NCI-H187 treated with DMSO at 0.1 percent for 48 hours (cell line): ENCODE measurements around the gene KPTN.

Experiments
- DNase-seq: peaks from one replicate; lab custom pipeline; 2025; lab: John Stamatoyannopoulos, UW

KPTN gene

DNA sequence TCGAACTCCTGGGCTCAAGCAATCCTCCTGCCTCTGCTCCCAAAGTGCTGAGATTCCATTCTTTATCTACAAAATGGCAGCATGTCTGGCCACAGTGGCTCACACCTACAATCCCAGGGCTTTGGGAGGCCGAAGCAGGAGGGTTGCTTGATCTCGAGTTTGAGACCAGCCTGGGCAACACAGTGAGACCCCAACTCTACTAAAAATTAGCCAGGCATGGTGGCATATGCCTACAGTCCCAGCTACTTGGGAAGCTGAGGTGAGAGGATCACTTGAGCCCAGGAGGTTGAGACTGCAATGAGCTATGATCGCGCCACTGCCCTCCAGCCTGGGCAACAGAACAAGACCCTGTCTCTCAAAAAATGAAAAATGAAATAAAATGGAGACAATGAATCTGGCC, 24.7 kb upstream of the KPTN start:
- no peak for DNase-seq

DNA sequence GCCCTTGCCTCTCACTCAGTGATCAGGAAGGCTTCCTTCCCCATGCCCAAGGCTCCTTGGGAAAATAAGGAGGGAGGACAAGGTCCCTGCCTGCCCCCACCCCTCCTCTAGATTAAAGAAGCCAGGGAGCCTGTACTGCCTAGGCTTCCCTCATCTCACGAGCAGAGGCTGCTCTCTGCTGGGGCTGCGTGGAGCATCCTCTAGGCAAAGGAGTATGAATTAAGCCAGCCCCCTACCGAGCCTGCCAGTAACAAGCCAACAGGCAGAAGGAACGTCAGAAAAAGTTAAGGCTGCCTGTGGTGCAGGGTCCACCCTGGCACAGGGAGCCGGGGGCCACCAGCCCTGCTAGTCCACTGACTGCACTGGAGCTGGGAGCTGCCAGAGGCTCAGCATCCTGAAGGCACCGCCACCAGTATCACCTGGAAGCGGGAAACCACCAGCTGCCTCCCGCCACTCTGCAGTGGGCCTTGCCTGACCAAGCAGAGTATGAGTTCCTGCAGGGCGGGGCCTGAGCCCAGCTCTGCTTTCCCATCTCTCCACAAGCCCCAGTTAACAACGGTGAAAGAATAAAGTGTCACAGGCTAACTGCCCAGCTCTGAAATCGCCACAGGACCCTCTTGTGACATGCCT, 24.0 kb upstream of the KPTN start:
- DNase-seq: no peak

DNA sequence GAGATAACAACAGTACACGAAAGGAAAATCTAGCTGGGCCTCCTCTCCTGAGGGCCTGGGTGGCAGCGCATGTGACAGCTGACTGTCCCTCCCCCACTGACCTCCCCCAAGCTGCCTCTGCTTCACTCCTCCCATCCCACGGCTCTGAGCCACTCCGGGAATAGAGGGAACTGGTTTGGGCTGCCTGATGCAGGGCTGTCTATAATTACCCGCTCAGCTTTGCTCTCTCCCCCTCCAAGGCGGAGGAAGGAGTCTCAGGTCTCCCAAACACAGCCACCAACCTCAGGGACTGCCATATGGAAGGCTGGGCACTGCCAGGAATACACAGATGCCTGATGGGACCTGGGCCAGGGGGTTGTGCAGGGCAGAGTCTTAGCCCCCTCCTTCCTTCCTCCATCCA, 23.0 kb upstream of the KPTN start:
- no peak for DNase-seq

DNA sequence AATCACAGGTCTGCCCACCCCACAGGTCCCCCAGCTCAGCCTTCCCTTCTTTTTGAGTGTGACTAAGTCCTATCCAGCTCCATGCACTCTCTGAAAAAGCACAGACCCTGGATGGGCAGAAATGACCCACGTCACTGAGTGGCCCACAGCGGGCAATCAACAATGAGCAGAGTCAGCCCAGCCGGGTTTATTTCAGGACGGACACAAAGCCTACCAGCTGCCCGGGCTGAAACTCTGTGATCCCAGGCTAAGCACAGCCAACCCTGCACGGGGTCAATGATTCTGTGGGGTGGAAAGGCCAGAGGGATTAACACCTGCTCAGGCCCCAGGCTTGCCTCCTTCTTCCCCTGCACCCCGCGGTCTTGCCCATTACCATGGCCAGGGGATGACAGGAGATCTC, 22.4 kb upstream of the KPTN start:
- DNase-seq: no peak

DNA sequence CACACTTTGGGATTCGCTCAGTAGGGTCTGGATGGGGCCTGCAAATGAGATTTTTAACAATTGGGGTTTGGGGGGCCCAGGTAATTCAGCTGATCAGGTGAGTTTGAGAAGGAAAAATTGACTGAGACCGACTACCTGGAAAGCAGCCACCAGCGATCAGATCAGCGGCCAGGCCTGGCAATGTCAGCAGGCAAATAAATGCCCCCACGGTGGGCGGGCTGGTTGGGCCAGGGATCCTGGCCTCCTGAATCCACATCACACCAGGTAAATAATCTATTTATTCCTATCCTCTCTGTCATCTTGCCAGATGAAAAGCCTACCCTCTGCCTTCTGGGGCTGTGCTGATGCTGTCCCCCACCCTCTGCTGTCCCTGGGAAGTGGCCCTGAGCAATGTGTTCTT, 21.5 kb upstream of the KPTN start:
- no peak for DNase-seq

DNA sequence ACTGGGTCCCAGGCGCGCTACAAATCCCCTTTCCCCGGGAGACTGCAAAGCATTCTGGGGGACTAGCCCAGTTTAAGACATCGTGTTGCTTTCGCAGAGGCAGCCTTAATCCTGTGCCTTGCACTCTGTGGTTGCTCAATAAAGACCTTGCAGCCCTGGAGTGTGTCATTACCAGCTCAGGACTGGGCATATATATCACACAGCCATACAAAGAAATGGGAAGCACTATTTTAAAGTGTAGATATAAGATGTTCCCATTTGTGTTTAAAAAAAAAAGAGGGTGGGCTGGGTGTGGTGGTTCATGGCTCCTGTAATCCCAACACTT, 19.8 kb upstream of the KPTN start:
- no peak for DNase-seq

DNA sequence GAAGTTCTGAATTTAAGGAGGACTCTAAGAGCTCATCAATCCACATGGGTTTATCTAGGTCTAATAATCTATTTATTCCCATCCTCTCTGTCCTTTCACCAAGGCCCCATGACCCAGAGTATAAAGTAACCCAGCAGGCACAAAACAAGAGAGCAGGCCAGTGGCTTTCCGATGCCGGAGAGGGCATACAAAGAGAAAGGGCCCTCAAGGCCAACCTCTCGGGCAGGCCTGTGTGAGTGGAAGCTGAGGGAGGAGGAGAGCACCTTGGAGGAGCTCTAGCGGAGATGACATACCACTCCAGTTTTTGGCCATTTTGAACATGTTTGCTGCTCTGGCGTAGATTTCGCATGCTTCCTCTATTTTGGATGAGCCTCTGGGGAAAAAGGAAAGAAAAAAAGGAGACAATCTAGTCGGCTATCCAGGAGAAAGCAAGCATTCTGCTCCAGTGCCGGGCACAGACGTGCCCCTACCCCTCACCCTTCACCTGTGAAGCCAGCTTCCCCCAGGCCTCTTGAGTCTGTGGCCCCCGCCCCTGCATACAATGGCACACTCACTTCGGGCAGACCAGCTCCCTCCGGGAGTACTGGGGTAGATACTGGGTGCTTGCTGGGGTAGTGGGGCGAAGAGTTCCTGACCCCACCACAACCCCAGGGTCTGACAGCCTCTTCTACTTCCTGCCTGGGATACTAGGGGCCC, 19.3 kb upstream of the KPTN start:
- no peak for DNase-seq

DNA sequence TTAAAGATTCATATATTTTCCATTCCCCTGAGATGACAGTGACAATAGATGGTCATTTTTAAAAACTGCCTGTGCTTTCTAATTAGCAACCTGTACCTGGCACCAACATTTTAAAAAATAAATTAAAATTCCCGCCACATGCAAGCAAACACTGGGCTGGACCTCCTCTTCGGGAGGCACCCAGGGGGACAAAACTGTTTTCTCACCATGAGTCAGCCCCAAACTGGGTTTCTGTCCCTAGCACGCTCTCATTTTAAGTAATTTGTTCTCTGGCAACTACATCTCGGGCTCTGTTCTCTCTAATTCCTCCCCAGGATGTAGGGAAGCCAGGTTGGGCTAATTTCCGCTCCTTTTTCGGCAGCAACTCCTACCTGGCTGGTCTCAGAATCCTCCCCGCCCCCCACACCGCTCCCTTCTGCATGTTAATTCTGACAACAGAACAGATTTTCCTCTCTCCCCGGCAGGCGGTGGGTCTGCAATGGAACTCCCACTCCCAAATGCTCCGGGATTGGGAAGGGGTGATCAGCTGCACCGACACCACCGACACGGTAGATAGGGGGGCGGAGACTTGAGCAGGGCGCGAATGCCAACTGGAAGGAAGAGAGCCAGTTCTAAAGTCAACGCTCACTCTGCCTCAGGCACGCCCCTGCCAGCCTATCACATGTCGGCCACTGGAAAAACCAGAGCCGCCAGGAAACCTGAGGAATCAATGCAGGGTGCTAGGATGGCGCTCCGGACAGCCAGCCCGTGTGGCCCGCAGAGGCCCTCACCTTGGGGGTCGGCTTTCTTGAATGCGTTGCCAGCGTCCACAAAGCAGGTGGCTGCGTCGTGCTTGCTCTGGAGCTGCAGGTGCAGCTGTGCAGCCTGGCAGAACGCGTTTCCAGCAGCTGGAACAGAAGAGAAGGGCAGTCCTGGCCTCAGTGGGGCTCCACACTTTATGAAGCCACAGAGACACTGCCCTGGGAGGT, 16.1 kb upstream of the KPTN start:
- no peak for DNase-seq

DNA sequence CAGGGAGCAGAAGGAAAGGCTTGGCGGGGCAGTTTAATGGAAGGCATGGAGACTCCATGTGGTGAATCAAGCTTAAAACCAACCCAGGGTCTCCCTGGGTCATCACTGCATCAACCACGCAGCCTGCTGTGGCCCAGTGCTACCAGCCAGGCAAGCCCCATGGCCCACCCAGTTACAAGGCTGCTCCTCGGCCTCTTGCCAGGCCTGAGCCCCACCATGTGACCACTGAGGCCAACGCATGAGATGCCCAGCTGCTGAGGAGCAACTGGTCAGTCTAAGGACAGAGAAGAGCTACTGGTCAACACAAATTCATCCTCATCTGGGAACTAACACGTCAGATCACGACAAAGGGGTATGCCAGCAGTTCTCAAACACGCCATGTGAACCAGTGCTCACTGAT, 15.4 kb upstream of the KPTN start:
- no peak for DNase-seq

DNA sequence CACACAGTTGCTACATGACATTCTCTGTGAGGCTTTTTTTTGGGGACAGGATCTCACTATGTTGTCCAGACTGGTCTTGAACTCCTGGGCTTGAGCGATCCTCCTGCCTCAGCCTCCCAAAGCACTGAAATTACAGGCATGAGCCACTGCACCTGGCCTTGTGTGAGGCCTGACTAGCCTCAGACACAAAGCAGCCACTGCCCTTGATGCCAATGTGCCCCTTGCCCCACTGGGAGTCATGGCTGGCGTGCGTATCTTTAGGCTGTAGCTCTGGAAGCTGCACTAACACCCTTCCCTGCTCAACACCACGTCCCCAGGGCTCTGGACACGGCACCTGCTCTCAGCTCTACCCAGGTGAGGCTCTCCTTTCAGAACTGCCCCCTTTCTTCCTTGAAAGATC, 14.5 kb upstream of the KPTN start:
- no peak for DNase-seq

DNA sequence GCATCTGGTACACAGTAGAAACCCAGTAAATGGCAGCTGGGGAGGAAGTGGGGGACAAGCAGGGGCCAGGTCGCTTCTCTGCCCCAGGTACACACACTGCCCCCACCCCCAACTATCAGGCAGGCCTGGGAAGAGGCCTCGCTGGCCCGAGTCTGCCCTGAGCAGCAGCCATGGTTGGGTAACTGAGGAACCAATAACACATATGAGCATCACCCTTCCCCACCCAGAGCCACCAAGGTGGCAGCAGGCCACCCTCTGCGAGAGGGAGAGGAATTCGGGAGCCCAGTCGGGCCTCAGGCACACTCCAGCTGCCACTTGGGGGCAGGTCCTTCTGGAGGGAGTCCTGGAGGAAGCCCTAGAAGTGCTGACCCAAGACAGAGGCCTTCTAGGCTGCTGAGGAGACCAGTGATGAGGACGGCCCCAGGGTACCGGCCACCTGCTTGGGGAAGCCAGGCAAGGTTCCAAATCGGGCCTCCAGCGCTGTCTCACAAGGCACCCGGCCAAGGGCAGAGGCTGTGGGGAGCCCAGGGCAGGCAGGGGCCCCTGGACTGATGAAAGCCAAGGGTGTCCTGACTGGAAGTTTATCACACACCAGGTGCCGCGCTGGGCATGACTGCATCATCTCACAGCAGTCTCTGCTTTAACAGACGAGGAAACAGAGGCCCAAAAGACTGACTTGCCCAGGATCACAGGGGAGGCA, 14.0 kb upstream of the KPTN start:
- no peak for DNase-seq

DNA sequence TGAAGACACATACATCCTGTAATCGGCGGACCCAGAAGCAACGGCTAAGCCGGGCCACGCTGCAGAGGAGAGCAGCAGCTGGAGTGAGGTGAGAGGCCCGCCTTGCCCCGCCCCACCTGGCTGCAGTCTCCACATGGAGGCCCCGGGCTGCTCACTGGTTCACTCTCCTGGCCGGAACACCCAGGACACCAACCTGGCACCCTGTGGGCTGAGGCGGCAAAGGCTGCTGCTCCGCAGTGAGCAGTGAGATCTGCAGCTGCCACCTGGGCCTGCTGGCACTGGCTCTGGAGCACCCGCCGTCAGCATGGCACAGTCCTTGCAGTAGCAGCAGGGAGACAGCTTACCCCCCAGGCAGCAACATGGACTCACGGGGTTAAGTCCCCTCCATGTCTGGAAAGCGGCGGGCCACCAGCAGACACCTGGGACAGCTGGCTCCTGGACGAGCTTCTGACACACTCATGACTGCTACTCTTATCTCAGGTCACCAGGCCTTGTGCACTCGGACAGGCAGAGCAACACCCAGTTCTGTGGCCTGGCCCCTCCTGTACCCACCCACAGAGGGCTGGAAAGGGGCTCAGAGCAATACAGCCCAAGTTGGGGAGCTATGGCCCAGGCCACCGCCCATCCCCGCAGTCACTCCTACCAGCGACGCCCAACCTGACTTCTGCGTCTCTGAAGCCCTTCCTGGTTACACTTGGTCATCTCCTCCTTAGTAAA, 13.2 kb upstream of the KPTN start:
- DNase-seq: no peak

DNA sequence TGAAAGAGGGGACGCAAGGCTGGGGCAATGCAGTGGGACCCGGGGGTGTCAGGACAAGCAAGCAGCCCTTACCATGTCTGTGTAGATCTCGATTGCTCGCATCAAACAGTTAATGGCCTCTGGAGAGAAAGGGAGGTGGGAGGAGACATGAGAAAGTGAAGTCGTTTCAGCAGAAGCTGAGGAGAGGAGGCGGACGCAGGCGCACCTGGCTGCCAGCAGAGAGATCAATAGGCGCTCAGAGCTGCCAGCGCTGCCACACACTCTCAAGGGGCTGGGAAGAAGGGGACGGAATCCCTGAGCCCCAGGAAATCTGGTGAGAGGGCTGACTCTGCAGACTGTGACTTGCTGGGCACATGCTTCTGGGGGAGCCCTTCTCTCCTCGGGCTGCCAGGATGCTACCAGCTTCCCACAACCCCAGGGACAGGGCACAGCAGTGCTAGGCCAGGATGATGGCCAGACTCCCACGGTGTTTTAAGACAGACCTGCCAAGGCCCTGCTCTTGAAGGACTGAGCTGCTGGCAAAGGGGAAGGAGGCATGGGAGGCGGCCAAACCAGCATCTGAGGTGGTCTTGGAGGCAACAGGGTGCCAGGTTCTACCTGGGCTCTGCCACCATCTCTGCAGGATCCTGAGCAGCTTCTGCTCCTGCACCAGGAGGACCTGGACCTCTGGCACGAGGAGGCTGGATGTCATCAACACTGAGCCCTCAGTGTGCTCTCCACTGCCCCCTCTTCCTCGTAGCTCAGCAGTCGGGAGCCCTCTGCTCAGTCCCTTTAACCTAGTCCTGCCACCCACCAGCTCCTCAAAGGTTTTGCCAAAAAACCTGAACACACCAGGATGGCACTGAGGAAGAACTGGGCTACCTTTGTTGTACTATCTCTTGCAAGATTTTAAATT, 11.7 kb upstream of the KPTN start:
- no peak for DNase-seq

DNA sequence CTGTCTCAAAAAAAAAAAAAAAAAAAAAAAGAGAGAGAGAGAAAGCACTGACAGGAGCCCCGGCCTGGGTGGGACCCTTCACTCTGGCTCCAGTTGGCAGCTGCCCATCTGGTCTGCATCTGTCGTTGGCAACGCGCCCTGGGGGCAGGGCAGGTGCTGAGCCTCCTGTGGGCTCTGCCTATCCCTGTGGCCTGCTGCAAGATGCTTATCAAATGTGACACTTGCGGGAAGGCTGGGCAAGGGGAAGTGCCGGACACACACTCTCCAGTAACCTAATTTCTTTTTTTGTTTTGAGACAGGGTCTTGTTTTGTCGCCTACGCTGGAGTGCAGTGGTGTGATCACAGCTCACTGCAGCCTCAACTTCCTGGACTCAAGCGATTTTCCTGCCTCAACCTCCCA, 10.7 kb upstream of the KPTN start:
- no peak for DNase-seq

DNA sequence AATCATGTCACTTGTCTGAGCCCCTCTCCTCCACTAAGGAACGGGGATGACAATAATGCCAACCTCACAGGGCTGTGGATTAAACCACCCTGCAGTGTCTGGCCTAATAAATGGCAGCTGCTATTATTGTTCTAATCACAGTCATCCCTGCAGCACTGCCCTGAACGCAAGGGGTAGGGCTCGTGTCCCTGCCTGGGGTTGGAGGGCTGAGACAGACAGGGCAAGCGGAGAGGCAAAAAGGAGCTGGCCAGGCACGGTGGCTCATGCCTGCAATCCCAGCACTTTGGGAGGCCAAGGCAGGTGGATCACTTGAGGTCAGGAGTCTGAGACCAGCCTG, 10.2 kb upstream of the KPTN start:
- DNase-seq: no peak

DNA sequence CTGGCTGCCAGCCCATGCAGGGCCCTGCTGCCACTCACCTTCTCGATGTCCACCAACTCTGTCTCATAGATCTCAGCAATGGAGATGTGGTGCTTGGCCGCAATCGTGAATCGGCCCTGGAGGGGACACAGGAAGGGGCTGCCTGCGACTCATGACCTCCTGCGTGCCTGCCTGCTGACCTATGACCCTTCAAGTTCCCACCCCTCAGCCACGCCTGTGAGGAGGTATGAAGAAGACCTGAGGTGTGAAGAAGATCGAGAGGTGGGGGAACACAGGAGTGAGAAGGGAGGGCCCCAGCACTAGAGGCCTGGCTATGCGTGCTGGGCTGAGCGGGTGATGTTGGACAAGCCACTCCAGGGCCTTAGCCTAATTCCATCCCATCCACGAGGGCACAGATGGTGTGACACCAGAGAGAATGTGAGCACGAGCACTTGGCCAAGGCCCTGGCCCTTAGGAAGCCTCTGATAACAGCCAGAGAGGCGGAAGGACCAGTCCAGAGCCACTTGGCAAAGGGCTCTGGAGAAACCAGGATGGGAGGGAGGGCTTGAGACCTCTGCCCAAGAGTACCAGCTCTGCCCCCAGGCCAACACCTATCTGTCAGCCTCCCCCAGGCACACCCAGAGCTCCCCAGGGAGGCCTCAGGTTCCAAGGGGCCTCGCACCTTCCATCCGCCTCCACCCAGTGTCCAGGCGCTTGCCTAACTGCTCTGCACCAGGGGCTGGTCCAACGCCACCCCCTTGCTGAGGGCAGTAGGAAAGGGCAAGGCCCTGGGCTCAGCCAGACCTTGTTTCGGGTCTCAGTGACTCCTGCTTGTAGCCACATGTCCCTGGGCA, 9.6 kb upstream of the KPTN start:
- DNase-seq: no peak

DNA sequence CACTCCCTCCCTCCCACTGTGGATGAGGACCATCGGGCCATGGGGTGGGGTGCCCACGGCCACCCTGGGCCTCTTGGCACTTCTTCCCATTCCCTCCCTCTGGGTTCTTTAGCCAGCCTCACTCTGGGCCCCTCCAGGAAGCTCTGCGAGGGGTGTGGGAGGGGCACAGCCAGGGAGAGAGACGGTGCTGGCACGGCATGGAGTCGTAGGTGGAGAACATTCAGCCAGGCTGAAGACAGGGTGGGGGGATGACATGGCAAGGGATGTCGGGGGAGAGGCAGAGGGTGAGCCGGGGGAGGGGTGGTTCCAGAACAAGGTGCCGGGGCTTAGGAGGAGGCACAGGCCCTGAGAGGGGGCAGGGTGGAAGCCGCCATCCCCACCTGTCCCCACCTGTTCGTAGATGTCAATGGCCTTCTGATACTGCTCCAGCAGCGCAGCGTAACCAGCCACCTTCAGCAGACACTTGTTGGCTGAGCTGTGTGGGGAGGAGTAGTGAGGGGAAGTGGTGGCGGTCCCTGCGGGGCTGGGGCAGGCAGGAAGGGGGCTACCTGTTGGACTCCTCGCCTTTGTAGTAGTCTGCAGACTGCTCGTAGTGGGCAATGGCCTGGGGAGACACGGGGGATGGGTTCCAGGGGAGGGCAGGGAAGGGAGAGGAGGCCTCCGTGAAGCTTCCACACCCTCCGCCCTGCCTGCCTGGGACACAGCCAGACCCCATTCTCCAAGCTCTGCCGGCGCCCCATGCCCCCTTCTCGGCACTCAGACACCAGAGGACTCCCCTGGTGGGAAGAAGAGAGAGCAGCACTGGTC, 8.8 kb upstream of the KPTN start:
- DNase-seq: no peak

DNA sequence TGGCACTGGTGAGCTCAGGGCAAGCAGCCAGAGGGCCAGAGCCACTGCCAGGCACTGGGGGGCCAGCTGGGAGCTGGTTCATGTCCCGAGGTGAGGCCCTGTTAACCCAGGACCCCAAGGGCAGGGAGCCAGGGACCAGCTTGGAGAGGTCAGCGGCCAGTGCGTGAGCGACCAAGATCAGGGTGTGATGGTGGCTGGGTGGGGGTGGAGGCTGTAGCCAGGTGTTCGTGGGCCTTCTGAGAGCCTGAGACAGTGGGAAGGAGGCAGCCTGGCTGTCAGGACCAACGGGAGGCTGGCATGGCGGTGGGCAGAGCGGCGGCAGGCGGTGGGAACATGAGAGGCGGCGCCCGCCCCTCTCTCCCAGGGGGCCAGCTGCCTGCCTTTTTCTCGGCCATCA, 8.1 kb upstream of the KPTN start:
- DNase-seq: no peak
